ENCODE results near the gene ADD1.

ADD1 gene

GRCh38 chr4:2961811-2962441, 118.3 kb downstream of the ADD1 start:
- H3K4me3 ChIP-seq (ENCODE audit: low read depth, low read length) = peak overlapping the region; percentile 89

- H3K4me3 ChIP-seq (ENCODE audit: low read depth, low read length) = peak overlapping the region; percentile 89
Observed at GRCh38 chr4:2962614-2963174, 119.0 kb downstream of the ADD1 start.

GRCh38 chr4:2963175-2963965, 119.7 kb downstream of the ADD1 start, which contains the start of the genes GRK4 and NOP14:
Gene GRK4, plus strand, starts transcription at chr4:2963571. Its CDS starts 500 bp downstream, at chr4:2964071.
Gene NOP14, minus strand, starts transcription at chr4:2963406. Its CDS starts 87 bp downstream, at chr4:2963319.
- H3K4me3 ChIP-seq (ENCODE audit: low read depth, low read length) = peak within 1 kb of the TSS; percentile 89

GRCh38 chr4:2963966-2964471, 120.4 kb downstream of the ADD1 start:
- peak overlapping the region; percentile 89 for H3K4me3 ChIP-seq (ENCODE audit: low read depth, low read length)

GRCh38 chr4:2964706-2965258, 121.1 kb downstream of the ADD1 start:
- H3K4me3 ChIP-seq (ENCODE audit: low read depth, low read length) = no peak overlapping the region

GRCh38 chr4:2965262-2965661, 121.6 kb downstream of the ADD1 start:
- H3K4me3 ChIP-seq (ENCODE audit: low read depth, low read length) = no peak overlapping the region

- no peak overlapping the region for H3K4me3 ChIP-seq (ENCODE audit: low read depth, low read length)
Observed at GRCh38 chr4:2968381-2968780, 124.7 kb downstream of the ADD1 start.

GRCh38 chr4:2971275-2971674, 127.6 kb downstream of the ADD1 start:
- H3K4me3 ChIP-seq (ENCODE audit: low read depth, low read length) = no peak overlapping the region

GRCh38 chr4:2977211-2978088, 133.8 kb downstream of the ADD1 start:
- no peak overlapping the region for H3K4me3 ChIP-seq (ENCODE audit: low read depth, low read length)
